HepG2 (cell line): Measurements from ENCODE around the gene TMEFF1.
A peak's percentile ranks its signal among the peaks of the same experiment; 100 is the strongest.

ENCODE experiments used
- CREB1 ChIP-seq, 2 experiments: fragments of 450-650 bp in 1 of 2; IDR thresholded peaks; 2 replicates each; pipeline ENCODE4 v1.6.1; 2016 to 2017; ENCODE audit warnings: control low read depth in 1 of 2, mild to moderate bottlenecking in 1 of 2, missing compliant biosample characterization in 1 of 2, missing genetic modification characterization in 1 of 2
- NR2F6 ChIP-seq, 2 experiments: IDR thresholded peaks; 2 replicates each; pipeline ENCODE4 v1.6.1; 2016; ENCODE audit warnings: antibody characterized with exemption in 1 of 2, mild to moderate bottlenecking in 1 of 2
- PHF20 ChIP-seq: sonication (generic); formaldehyde crosslinking; IDR thresholded peaks from 2 replicates; pipeline ENCODE4 v1.5.0; 2020; ENCODE audit warnings: mild to moderate bottlenecking, missing genetic modification reagents
- TRIM24 ChIP-seq: sonication (generic); formaldehyde crosslinking; IDR thresholded peaks from 2 replicates; pipeline ENCODE4 v1.8.0; 2022; ENCODE audit warnings: mild to moderate bottlenecking, missing genetic modification reagents
- ZNF331 ChIP-seq: sonication (generic); formaldehyde crosslinking; IDR thresholded peaks from 2 replicates; pipeline ENCODE4 v1.4.0; 2020; ENCODE audit warnings: missing genetic modification reagents
- ZNF572 ChIP-seq: sonication (generic); formaldehyde crosslinking; IDR thresholded peaks from 2 replicates; pipeline ENCODE4 v1.5.1; 2020; ENCODE audit warnings: mild to moderate bottlenecking, missing genetic modification reagents

DNA sequence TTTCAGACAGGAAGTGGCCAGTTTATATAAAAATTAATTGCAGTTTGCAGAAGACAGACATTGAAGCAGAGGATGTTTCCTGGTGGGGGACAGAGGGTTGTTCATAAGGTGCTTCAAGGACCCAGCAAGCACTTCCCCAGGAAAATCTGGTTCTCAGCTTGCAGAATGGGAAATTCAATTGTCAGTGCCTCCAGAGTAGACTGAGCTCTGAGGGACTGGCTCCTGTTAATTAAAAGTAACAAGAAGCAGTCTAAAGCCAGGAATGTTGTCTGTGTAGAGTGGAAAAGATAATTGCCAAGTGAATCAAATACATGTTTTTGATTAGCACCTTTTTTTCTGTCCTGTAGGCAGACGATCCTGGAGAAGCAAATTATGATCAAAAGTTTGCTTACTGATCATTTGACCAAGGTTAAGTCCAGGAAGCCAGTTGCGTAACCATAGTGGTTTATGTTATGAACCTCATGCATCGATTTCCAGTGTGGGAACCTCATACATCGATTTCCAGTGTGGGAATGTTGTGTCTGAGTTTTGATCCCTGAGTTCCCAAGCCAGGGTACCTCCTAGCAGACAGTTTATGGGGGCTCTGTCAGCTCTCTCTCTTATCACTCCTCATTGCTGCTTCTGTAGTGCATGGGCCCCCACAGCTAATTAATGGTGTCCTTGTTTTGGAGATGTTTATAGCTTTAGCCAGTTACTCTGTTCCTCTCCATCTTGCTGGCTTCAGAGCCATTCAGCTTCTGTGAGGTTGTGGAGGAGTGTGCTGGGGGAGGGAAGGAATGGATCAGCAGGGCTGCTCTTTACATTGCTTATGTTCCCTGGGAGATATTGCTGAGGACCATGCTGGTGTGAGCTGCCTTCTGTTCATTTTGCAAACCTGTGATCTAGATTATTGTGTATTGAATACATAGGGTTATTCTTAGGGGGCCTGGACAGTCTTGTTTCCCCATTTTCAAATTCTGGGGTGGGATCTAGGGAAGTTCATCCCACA lies 28.9 kb upstream of the TMEFF1 start:
- no peak for TF ChIP-seq ZNF572 (CRISPR knock-in tag)
- 0 out of 2 replicates have a peak, but pooled peaks have one; percentile 17 for TF ChIP-seq TRIM24 (CRISPR knock-in tag)
- no peak for TF ChIP-seq PHF20 (CRISPR knock-in tag)
- no peak for TF ChIP-seq ZNF331
- no peak for TF ChIP-seq NR2F6 (IDR thresholded peaks at IDR 0.05)
- no peak for TF ChIP-seq NR2F6 (CRISPR knock-in tag; IDR thresholded peaks at IDR 0.05)
- TF ChIP-seq CREB1 (IDR thresholded peaks at IDR 0.05) = no peak
- TF ChIP-seq CREB1 (CRISPR knock-in tag; IDR thresholded peaks at IDR 0.05) = no peak
